NT2/D1 (cell line): ENCODE data around the gene NFIX.

ENCODE experiments used
- DNase-seq: peaks from one replicate; pipeline ENCODE4 v3.0.0-alpha.2; 2011; ENCODE audit warnings: low read depth, low spot score
- H3K27me3 ChIP-seq: 2 replicates; pipeline ENCODE4 v1.6.0; 2011; ENCODE audit warnings: mild to moderate bottlenecking; ENCODE audit not compliant: insufficient read length, insufficient read depth
- H3K36me3 ChIP-seq: 2 replicates; pipeline ENCODE4 v1.6.1; 2011; ENCODE audit warnings: mild to moderate bottlenecking, low read length, mixed read lengths; ENCODE audit not compliant: insufficient read depth, insufficient read length
- H3K4me1 ChIP-seq: 2 replicates; pipeline ENCODE4 v1.5.1; 2011; ENCODE audit not compliant: insufficient read depth, insufficient read length
- H3K4me3 ChIP-seq: 2 replicates; pipeline ENCODE4 v1.5.1; 2011; ENCODE audit warnings: low read depth; ENCODE audit not compliant: insufficient read length
- H3K9ac ChIP-seq: 2 replicates; pipeline ENCODE4 v1.6.0; 2011; ENCODE audit warnings: low read depth; ENCODE audit not compliant: insufficient read length
- H3K9me3 ChIP-seq: 2 replicates; pipeline ENCODE4 v1.5.1; 2011; ENCODE audit warnings: mild to moderate bottlenecking, low read length; ENCODE audit not compliant: insufficient read depth
- SUZ12 ChIP-seq: IDR thresholded peaks from 2 replicates; pipeline ENCODE4 v1.6.1; 2011; ENCODE audit not compliant: insufficient read length, insufficient read depth; ENCODE audit errors: extremely low read depth
- YY1 ChIP-seq: IDR thresholded peaks from 2 replicates; pipeline ENCODE4 v1.6.1; 2011; ENCODE audit not compliant: insufficient read length, insufficient read depth
- ZNF274 ChIP-seq: IDR thresholded peaks from 2 replicates; pipeline ENCODE4 v1.6.1; 2011; ENCODE audit warnings: mild to moderate bottlenecking, low read depth, low read length

Gene NFIX

DNA sequence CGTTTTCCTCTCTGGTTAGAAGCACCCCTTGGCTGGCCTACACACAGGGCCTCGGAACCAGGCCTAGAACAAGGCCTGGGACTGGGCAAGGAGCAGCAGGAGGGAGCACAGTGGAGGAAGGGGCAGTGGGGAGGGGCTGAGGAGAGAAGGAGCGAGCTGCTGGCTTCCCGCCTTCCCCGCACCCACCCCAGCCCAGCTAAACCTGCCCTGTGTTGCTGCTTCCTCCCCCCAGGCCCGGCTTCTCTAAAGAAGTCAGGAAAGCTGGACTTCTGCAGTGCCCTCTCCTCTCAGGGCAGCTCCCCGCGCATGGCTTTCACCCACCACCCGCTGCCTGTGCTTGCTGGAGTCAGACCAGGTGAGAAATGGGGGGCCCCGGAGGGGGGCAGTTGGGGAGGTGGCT is 83.1 kb downstream of the NFIX start:
- no peak for TF ChIP-seq YY1
- TF ChIP-seq ZNF274, result no peak
- no peak for TF ChIP-seq SUZ12
- no peak overlapping the region for H3K9ac ChIP-seq
- H3K36me3 ChIP-seq, result no peaks in the 10 kb centered on the region
- H3K4me1 ChIP-seq, result peaks cover 44% of the 10 kb centered on the region
- H3K27me3 ChIP-seq, result peaks cover 16% of the 10 kb centered on the region
- no peak overlapping the region for H3K4me3 ChIP-seq
- H3K9me3 ChIP-seq, result no peaks in the 10 kb centered on the region
- no peak for DNase-seq

GRCh38 chr19:13078897-13079541 is 83.7 kb downstream of the NFIX start:
- DNase-seq, result no peak
- H3K9me3 ChIP-seq, result no peaks in the 10 kb centered on the region
- H3K9ac ChIP-seq, result peak overlapping the region; percentile 12
- H3K36me3 ChIP-seq, result no peaks in the 10 kb centered on the region
- no peak overlapping the region for H3K4me3 ChIP-seq
- TF ChIP-seq ZNF274 (no peak), YY1 (no peak), SUZ12 (no peak)
- H3K4me1 ChIP-seq, result peaks cover 49% of the 10 kb centered on the region
- peaks cover 16% of the 10 kb centered on the region for H3K27me3 ChIP-seq

GRCh38 chr19:13079542-13079986 is 84.3 kb downstream of the NFIX start:
- peaks cover 49% of the 10 kb centered on the region for H3K4me1 ChIP-seq
- H3K36me3 ChIP-seq, result no peaks in the 10 kb centered on the region
- no peaks in the 10 kb centered on the region for H3K9me3 ChIP-seq
- TF ChIP-seq YY1 (no peak), SUZ12 (no peak), ZNF274 (no peak)
- no peak for DNase-seq
- H3K4me3 ChIP-seq, result no peak overlapping the region
- H3K27me3 ChIP-seq, result peaks cover 16% of the 10 kb centered on the region
- H3K9ac ChIP-seq, result peak overlapping the region; percentile 58

GRCh38 chr19:13082192-13083007 is 87.1 kb downstream of the NFIX start:
- no peak for DNase-seq

GRCh38 chr19:13083008-13083404 is 87.7 kb downstream of the NFIX start:
- Histone ChIP-seq H3K36me3 (no peaks in the 10 kb centered on the region), H3K4me3 (no peak overlapping the region), H3K9ac (no peak overlapping the region), H3K9me3 (no peaks in the 10 kb centered on the region), H3K4me1 (peaks cover 36% of the 10 kb centered on the region), H3K27me3 (peaks cover 3% of the 10 kb centered on the region)
- no peak for DNase-seq
- TF ChIP-seq ZNF274 (no peak), YY1 (no peak), SUZ12 (no peak)

More at GRCh38 chr19:13082192-13083007, 87.1 kb downstream of the NFIX start:
- Histone ChIP-seq H3K27me3 (peaks cover 5% of the 10 kb centered on the region), H3K9ac (no peak overlapping the region), H3K36me3 (no peaks in the 10 kb centered on the region), H3K9me3 (no peaks in the 10 kb centered on the region), H3K4me1 (peaks cover 43% of the 10 kb centered on the region), H3K4me3 (no peak overlapping the region)
- no peak for TF ChIP-seq YY1
- TF ChIP-seq SUZ12, result no peak
- no peak for TF ChIP-seq ZNF274

- no peak for TF ChIP-seq SUZ12
- DNase-seq, result no peak
- Histone ChIP-seq H3K27me3 (peaks cover 3% of the 10 kb centered on the region), H3K9ac (no peak overlapping the region), H3K4me1 (peaks cover 31% of the 10 kb centered on the region), H3K4me3 (no peak overlapping the region), H3K36me3 (no peaks in the 10 kb centered on the region), H3K9me3 (no peaks in the 10 kb centered on the region)
Observed at GRCh38 chr19:13083627-13084026, 88.4 kb downstream of the NFIX start.

GRCh38 chr19:13085666-13086065 is 90.4 kb downstream of the NFIX start:
- Histone ChIP-seq H3K36me3 (no peaks in the 10 kb centered on the region), H3K4me1 (peaks cover 22% of the 10 kb centered on the region), H3K9ac (no peak overlapping the region), H3K4me3 (no peak overlapping the region), H3K27me3 (peaks cover 6% of the 10 kb centered on the region), H3K9me3 (no peaks in the 10 kb centered on the region)
- TF ChIP-seq YY1 (no peak), SUZ12 (no peak), ZNF274 (no peak)
- no peak for DNase-seq

- no peaks in the 10 kb centered on the region for H3K36me3 ChIP-seq
- no peak overlapping the region for H3K4me3 ChIP-seq
- H3K4me1 ChIP-seq, result peaks cover 24% of the 10 kb centered on the region
- H3K9ac ChIP-seq, result no peak overlapping the region
- peaks cover 6% of the 10 kb centered on the region for H3K27me3 ChIP-seq
- H3K9me3 ChIP-seq, result no peaks in the 10 kb centered on the region
- no peak for DNase-seq
- TF ChIP-seq SUZ12, result no peak
- no peak for TF ChIP-seq YY1
- no peak for TF ChIP-seq ZNF274
Observed at GRCh38 chr19:13086341-13086740, 91.1 kb downstream of the NFIX start.
